HepG2 (cell line): ENCODE results near the gene REEP2. TPM values are rescaled to one million over a fixed set of nuclear protein-coding genes. Genes with fewer than 3 reads are reported as not detected.

Source experiments
- AGO1 ChIP-seq: fragments of 200-400 bp; formaldehyde crosslinking; IDR thresholded peaks from 2 replicates; pipeline ENCODE4 v1.6.1; 2017; ENCODE audit warnings: mild to moderate bottlenecking, low read depth, low read length, moderate library complexity; ENCODE audit not compliant: poor library complexity, severe bottlenecking
- ATF6 ChIP-seq: sonication (generic); formaldehyde crosslinking; conservative IDR thresholded peaks from 2 replicates; pipeline ENCODE4 v1.4.0; 2020; ENCODE audit warnings: missing genetic modification reagents
- DPF2 ChIP-seq: sonication (generic); formaldehyde crosslinking; IDR thresholded peaks from 2 replicates; pipeline ENCODE4 v1.4.0; 2020; ENCODE audit warnings: mild to moderate bottlenecking, low read depth, missing genetic modification reagents, borderline replicate concordance
- FOXC1 ChIP-seq: sonication (generic); formaldehyde crosslinking; IDR thresholded peaks from 2 replicates; pipeline ENCODE4 v1.8.0; 2022; ENCODE audit warnings: mild to moderate bottlenecking, missing genetic modification reagents, borderline replicate concordance
- FOXO4 ChIP-seq: sonication (generic); formaldehyde crosslinking; conservative IDR thresholded peaks from 2 replicates; pipeline ENCODE4 v1.8.1; 2023; ENCODE audit warnings: missing genetic modification reagents
- IRX3 ChIP-seq: sonication (generic); formaldehyde crosslinking; IDR thresholded peaks from 2 replicates; pipeline ENCODE4 v1.8.1; 2023; ENCODE audit warnings: mild to moderate bottlenecking, low read depth, missing genetic modification reagents, borderline replicate concordance
- KLF9 ChIP-seq: IDR thresholded peaks from 2 replicates; pipeline ENCODE4 v1.6.1; 2016; ENCODE audit warnings: low read depth
- KMT2A ChIP-seq: sonication (generic); formaldehyde crosslinking; IDR thresholded peaks from 2 replicates; pipeline ENCODE4 v1.4.0; 2020; ENCODE audit warnings: missing genetic modification reagents
- MEIS1 ChIP-seq: sonication (generic); formaldehyde crosslinking; IDR thresholded peaks from 2 replicates; pipeline ENCODE4 v1.9.0; 2021; ENCODE audit warnings: mild to moderate bottlenecking, missing genetic modification reagents, moderate library complexity, borderline replicate concordance
- NR2C2 ChIP-seq: sonication (generic); formaldehyde crosslinking; IDR thresholded peaks from 2 replicates; pipeline ENCODE4 v1.4.0; 2020; ENCODE audit warnings: missing genetic modification reagents, mild to moderate bottlenecking, moderate library complexity, borderline replicate concordance
- SMYD3 ChIP-seq: sonication (generic); formaldehyde crosslinking; IDR thresholded peaks from 2 replicates; pipeline ENCODE4 v1.8.1; 2023; ENCODE audit warnings: mild to moderate bottlenecking, missing genetic modification reagents
- SP1 ChIP-seq, 2 experiments: fragments of 450-650 bp in 1 of 2; sonication (generic) in 1 of 2; formaldehyde crosslinking in 1 of 2; IDR thresholded peaks; 2 replicates each; pipeline versions ENCODE4 v1.4.0 to v1.6.1; 2016 to 2020; ENCODE audit warnings: missing genetic modification reagents in 1 of 2
- SRF ChIP-seq: IDR thresholded peaks from 2 replicates; pipeline ENCODE4 v1.6.1; 2011; ENCODE audit warnings: mild to moderate bottlenecking, low read depth, low read length, moderate library complexity
- THAP8 ChIP-seq: sonication (generic); formaldehyde crosslinking; IDR thresholded peaks from 2 replicates; pipeline ENCODE4 v1.5.1; 2020; ENCODE audit warnings: missing genetic modification reagents, mild to moderate bottlenecking, borderline replicate concordance
- WIZ ChIP-seq: sonication (generic); formaldehyde crosslinking; IDR thresholded peaks from 2 replicates; pipeline ENCODE4 v1.5.1; 2020; ENCODE audit warnings: mild to moderate bottlenecking, missing genetic modification reagents
- ZEB1 ChIP-seq: IDR thresholded peaks from 2 replicates; pipeline ENCODE4 v1.6.1; 2012; ENCODE audit warnings: mild to moderate bottlenecking, low read depth, inconsistent platforms; ENCODE audit not compliant: insufficient replicate concordance
- ZFX ChIP-seq: sonication (generic); formaldehyde crosslinking; IDR thresholded peaks from 2 replicates; pipeline ENCODE4 v1.4.0; 2020; ENCODE audit warnings: mild to moderate bottlenecking, low read depth, missing genetic modification reagents, moderate library complexity
- ZNF136 ChIP-seq: sonication (generic); formaldehyde crosslinking; IDR thresholded peaks from 2 replicates; pipeline ENCODE4 v1.8.1; 2022; ENCODE audit warnings: low read depth, mild to moderate bottlenecking, moderate library complexity, missing genetic modification reagents
- ZNF350 ChIP-seq: sonication (generic); formaldehyde crosslinking; IDR thresholded peaks from 2 replicates; pipeline ENCODE4 v1.4.0; 2020; ENCODE audit warnings: mild to moderate bottlenecking, low read depth, missing genetic modification reagents, borderline replicate concordance
- ZNF501 ChIP-seq: sonication (generic); formaldehyde crosslinking; IDR thresholded peaks from 2 replicates; pipeline ENCODE4 v1.5.1; 2020; ENCODE audit warnings: mild to moderate bottlenecking, moderate library complexity, missing genetic modification reagents
- ZNF678 ChIP-seq: sonication (generic); formaldehyde crosslinking; IDR thresholded peaks from 2 replicates; pipeline ENCODE4 v1.4.0; 2020; ENCODE audit warnings: mild to moderate bottlenecking, missing genetic modification reagents
- ZNF891 ChIP-seq: sonication (generic); formaldehyde crosslinking; IDR thresholded peaks from 2 replicates; pipeline ENCODE4 v1.5.0; 2020; ENCODE audit warnings: mild to moderate bottlenecking, missing genetic modification reagents
- ZXDC ChIP-seq: sonication (generic); formaldehyde crosslinking; IDR thresholded peaks from 2 replicates; pipeline ENCODE4 v1.5.0; 2020; ENCODE audit warnings: mild to moderate bottlenecking, missing genetic modification reagents
- polyA plus RNA-seq, 8 experiments: library from polyadenylated mRNA; depleted of rRNA in 3 of 8; stranded (reverse) in 7 of 8; unstranded in 1 of 8; fragments of >200 nt; fragmentation: Illumina TruSeq in 4 of 8; extraction: Trizol in 4 of 8; gene quantifications; 2 replicates each; pipeline versions ENCODE4 v1.2.1 to v1.2.3, GENCODE V29; 2011 to 2016; ENCODE audit warnings: low read depth in 4 of 8, missing spikeins in 1 of 8, mixed read lengths in 1 of 8; ENCODE audit not compliant: insufficient read depth in 1 of 8
- total RNA-seq, 5 experiments: library from RNA; depleted of rRNA; stranded (reverse); fragments of >200 nt; fragmentation: Illumina TruSeq; extraction: Trizol; gene quantifications; 2 replicates each; pipeline ENCODE4 v1.2.3, GENCODE V29; 2016; ENCODE audit warnings: low read depth in 1 of 5

The REEP2 gene
- total and polyA plus RNA-seq, 2 of the 13 experiments (the other 11 are each of a cell fraction or from before 2014, with no cell fraction given): 5.3 to 7.8 TPM

GRCh38 chr5:138492560-138493045 lies 53.7 kb downstream of the REEP2 start (continued):
- TF ChIP-seq FOXO4 (CRISPR knock-in tag) (0 out of 2 replicates have a peak, but pooled peaks have one; percentile 25), DPF2 (no peak), ZNF350 (CRISPR knock-in tag) (no peak), FOXC1 (0 out of 2 replicates have a peak, but pooled peaks have one; percentile 5), SMYD3 (CRISPR knock-in tag) (no peak), KLF9 (CRISPR knock-in tag) (no peak), ZNF136 (no peak), SRF (no peak), ATF6 (CRISPR knock-in tag) (no peak), ZNF678 (no peak), KMT2A (CRISPR knock-in tag) (no peak), WIZ (CRISPR knock-in tag) (peak; percentile 45; the same call in 1 of the 2 replicates), ZEB1 (no peak), ZNF891 (CRISPR knock-in tag) (no peak), IRX3 (0 out of 2 replicates have a peak, but pooled peaks have one; percentile 34), AGO1 (no peak), SP1 (IDR thresholded peaks at IDR 0.05) (no peak), SP1 (CRISPR knock-in tag; IDR thresholded peaks at IDR 0.05) (no peak), ZNF501 (CRISPR knock-in tag) (peak; percentile 53; the same call in 1 of the 2 replicates), NR2C2 (CRISPR knock-in tag) (no peak), THAP8 (CRISPR knock-in tag) (0 out of 2 replicates have a peak, but pooled peaks have one; percentile 58), ZFX (CRISPR knock-in tag) (peak; percentile 34; the same call in 1 of the 2 replicates), ZXDC (CRISPR knock-in tag) (0 out of 2 replicates have a peak, but pooled peaks have one; percentile 19), MEIS1 (no peak)
